Endodermal cell (in vitro differentiated cells): ENCODE measurements around the gene POU5F1. TPM values are rescaled to one million over a fixed set of nuclear protein-coding genes. Genes with fewer than 3 reads are reported as not detected.
"Not testable (repeated sequence)": the region's sequence is repeated elsewhere in the genome, so short reads cannot be mapped to it uniquely, and the experiment has no call there.

Experiments used
- DNase-seq: peaks from one replicate; pipeline ENCODE4 v3.0.0-alpha.2; 2017
- H3K27ac ChIP-seq: 2 replicates; pipeline ENCODE4 v1.5.1; 2013; ENCODE audit warnings: mild to moderate bottlenecking, low read depth, low read length, moderate library complexity
- H3K27me3 ChIP-seq: 2 replicates; pipeline ENCODE4 v1.6.1; 2013; ENCODE audit warnings: mild to moderate bottlenecking, low read length, moderate library complexity; ENCODE audit not compliant: insufficient read depth, control insufficient read depth, poor library complexity, severe bottlenecking
- H3K36me3 ChIP-seq: 2 replicates; pipeline ENCODE4 v1.7.0; 2013; ENCODE audit warnings: mild to moderate bottlenecking, low read length, moderate library complexity; ENCODE audit not compliant: control insufficient read depth, insufficient read depth
- H3K4me1 ChIP-seq: one replicate; pipeline ENCODE4 v1.7.0; 2013; ENCODE audit warnings: low read length; ENCODE audit not compliant: control insufficient read depth, insufficient read depth
- H3K4me3 ChIP-seq: 2 replicates; pipeline ENCODE4 v1.5.1; 2013; ENCODE audit warnings: mild to moderate bottlenecking, low read length, moderate library complexity
- H3K9ac ChIP-seq: 2 replicates; pipeline ENCODE4 v1.6.1; 2013; ENCODE audit warnings: mild to moderate bottlenecking, low read length, moderate library complexity; ENCODE audit not compliant: poor library complexity, severe bottlenecking; ENCODE audit errors: extremely low read depth
- H3K9me3 ChIP-seq: 2 replicates; pipeline ENCODE4 v1.6.1; 2013; ENCODE audit warnings: mild to moderate bottlenecking, low read length, moderate library complexity; ENCODE audit not compliant: control insufficient read depth
- H3K27ac Mint-ChIP-seq: 2 replicates; pipeline ENCODE4 v1.8.0; 2020; ENCODE audit warnings: mixed read lengths
- H3K27me3 Mint-ChIP-seq: 2 replicates; pipeline ENCODE4 v1.8.0; 2021; ENCODE audit warnings: mild to moderate bottlenecking, mixed read lengths; ENCODE audit not compliant: insufficient read depth
- H3K36me3 Mint-ChIP-seq: 2 replicates; pipeline ENCODE4 v1.8.0; 2020; ENCODE audit warnings: low read depth, mixed read lengths
- H3K4me1 Mint-ChIP-seq: 2 replicates; pipeline ENCODE4 v1.8.0; 2020; ENCODE audit warnings: mixed read lengths
- H3K4me3 Mint-ChIP-seq: 2 replicates; pipeline ENCODE4 v1.8.0; 2020; ENCODE audit warnings: mild to moderate bottlenecking, moderate library complexity, mixed read lengths
- H3K9me3 Mint-ChIP-seq: 2 replicates; pipeline ENCODE4 v1.8.0; 2020; ENCODE audit warnings: mild to moderate bottlenecking, mixed read lengths
- WGBS, 2 experiments: methylation state at CpG; one replicate each; pipeline versions ENCODE4 v1.1.5 to v1.1.7; 2013; ENCODE audit warnings: missing lambda C conversion rate in 2 of 2, mixed read lengths in 1 of 2; ENCODE audit not compliant: insufficient coverage in 1 of 2, insufficient read length in 1 of 2; 5-methylcytosine and 5-hydroxymethylcytosine counted together
- total RNA-seq, 2 donors: library from RNA; stranded (reverse); fragmentation: NEBNext Ultra II Directional in 1 of 2; extraction: Animal tissue kit (Norgen Biotek cat#: 25700) in 1 of 2; gene quantifications; 2 replicates in 1 of 2; 3 replicates in 1 of 2; pipeline ENCODE4 v1.2.1, GENCODE V29; 2021
- TF ChIP-seq, protein P1 (sequence below): fragments of 200-600 bp; sonication (generic); conservative IDR thresholded peaks from 2 replicates; pipeline ENCODE4 v1.5.0; 2021; ENCODE audit warnings: antibody characterized with exemption, mild to moderate bottlenecking

Gene POU5F1
- total RNA-seq, 2 donors from 2014 or later, result 106 to 687 TPM

- H3K36me3 ChIP-seq, result no peaks in the 10 kb centered on the region
- no peak overlapping the region for H3K4me3 ChIP-seq
- H3K27me3 ChIP-seq, result no peaks in the 10 kb centered on the region
- peak overlapping the region; percentile 15 for H3K27ac Mint-ChIP-seq
- no peak for DNase-seq
- H3K4me1 Mint-ChIP-seq, result peaks cover 44% of the 10 kb centered on the region
- peak overlapping the region; percentile 67 for H3K4me3 Mint-ChIP-seq
- no peak overlapping the region for H3K9ac ChIP-seq
- no peaks in the 10 kb centered on the region for H3K9me3 Mint-ChIP-seq
- peaks cover 18% of the 10 kb centered on the region for H3K36me3 Mint-ChIP-seq
- no peak overlapping the region for H3K27ac ChIP-seq
- H3K9me3 ChIP-seq, result no peaks in the 10 kb centered on the region
- H3K27me3 Mint-ChIP-seq, result peaks cover 8% of the 10 kb centered on the region
- 38% methylated on average over 3 of the region's 3 CpGs for WGBS, 2 experiments
- TF ChIP-seq, protein P1, sequence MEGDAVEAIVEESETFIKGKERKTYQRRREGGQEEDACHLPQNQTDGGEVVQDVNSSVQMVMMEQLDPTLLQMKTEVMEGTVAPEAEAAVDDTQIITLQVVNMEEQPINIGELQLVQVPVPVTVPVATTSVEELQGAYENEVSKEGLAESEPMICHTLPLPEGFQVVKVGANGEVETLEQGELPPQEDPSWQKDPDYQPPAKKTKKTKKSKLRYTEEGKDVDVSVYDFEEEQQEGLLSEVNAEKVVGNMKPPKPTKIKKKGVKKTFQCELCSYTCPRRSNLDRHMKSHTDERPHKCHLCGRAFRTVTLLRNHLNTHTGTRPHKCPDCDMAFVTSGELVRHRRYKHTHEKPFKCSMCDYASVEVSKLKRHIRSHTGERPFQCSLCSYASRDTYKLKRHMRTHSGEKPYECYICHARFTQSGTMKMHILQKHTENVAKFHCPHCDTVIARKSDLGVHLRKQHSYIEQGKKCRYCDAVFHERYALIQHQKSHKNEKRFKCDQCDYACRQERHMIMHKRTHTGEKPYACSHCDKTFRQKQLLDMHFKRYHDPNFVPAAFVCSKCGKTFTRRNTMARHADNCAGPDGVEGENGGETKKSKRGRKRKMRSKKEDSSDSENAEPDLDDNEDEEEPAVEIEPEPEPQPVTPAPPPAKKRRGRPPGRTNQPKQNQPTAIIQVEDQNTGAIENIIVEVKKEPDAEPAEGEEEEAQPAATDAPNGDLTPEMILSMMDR, result no peak
- peaks cover 19% of the 10 kb centered on the region for H3K4me1 ChIP-seq
Observed at GRCh38 chr6:31168606-31169005, 1.9 kb downstream of the POU5F1 start.

DNA sequence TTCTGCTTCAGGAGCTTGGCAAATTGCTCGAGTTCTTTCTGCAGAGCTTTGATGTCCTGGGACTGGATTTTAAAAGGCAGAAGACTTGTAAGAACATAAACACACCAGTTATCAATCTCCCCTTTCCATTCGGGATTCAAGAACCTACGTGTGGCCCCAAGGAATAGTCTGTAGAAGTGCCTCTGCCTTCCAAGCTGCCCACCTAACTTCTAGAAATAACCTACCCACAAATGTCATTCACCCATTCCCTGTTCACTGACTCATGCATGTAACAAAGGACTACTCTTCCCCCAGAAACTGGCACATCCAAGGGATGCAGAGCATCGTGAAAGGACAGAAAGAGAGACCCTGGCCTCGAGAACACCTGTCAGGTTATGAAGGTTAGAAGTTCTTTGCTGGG is 4.5 kb downstream of the POU5F1 start:
- Histone ChIP-seq H3K4me3 (no peak overlapping the region), H3K9ac (no peak overlapping the region), H3K27me3 (no peaks in the 10 kb centered on the region), H3K36me3 (peaks cover 12% of the 10 kb centered on the region), H3K4me1 (no peaks in the 10 kb centered on the region), H3K27ac (no peak overlapping the region), H3K9me3 (no peaks in the 10 kb centered on the region)
- H3K4me1 Mint-ChIP-seq, result peaks cover 24% of the 10 kb centered on the region
- WGBS, 2 experiments, result 81 to 83% methylated on average over 4 to 5 of the region's 5 CpGs
- peak overlapping the region; percentile 10 for H3K4me3 Mint-ChIP-seq
- TF ChIP-seq, protein P1, result no peak
- peaks cover 6% of the 10 kb centered on the region for H3K27me3 Mint-ChIP-seq
- H3K27ac Mint-ChIP-seq, result peak overlapping the region; percentile 36
- no peak for DNase-seq
- peaks cover 32% of the 10 kb centered on the region for H3K36me3 Mint-ChIP-seq
- no peaks in the 10 kb centered on the region for H3K9me3 Mint-ChIP-seq

GRCh38 chr6:31165064-31165832 is 5.2 kb downstream of the POU5F1 start:
- not testable (repeated sequence) for H3K4me3 ChIP-seq, H3K27ac ChIP-seq, H3K9me3 Mint-ChIP-seq, H3K4me3 Mint-ChIP-seq, H3K9ac ChIP-seq, H3K9me3 ChIP-seq, H3K27me3 Mint-ChIP-seq, H3K27me3 ChIP-seq, H3K27ac Mint-ChIP-seq, H3K4me1 ChIP-seq, DNase-seq
- H3K4me1 Mint-ChIP-seq, result peaks cover 22% of the 10 kb centered on the region
- WGBS, 2 experiments, result 87 to 90% methylated on average over 7 to 17 of the region's 17 CpGs
- H3K36me3 ChIP-seq, result peaks cover 12% of the 10 kb centered on the region
- H3K36me3 Mint-ChIP-seq, result peaks cover 32% of the 10 kb centered on the region

- not testable (repeated sequence) for H3K4me1 ChIP-seq, H3K4me3 ChIP-seq, H3K27me3 ChIP-seq, H3K9me3 ChIP-seq, H3K27me3 Mint-ChIP-seq, H3K27ac Mint-ChIP-seq, H3K9ac ChIP-seq, H3K9me3 Mint-ChIP-seq, H3K4me3 Mint-ChIP-seq, DNase-seq, H3K27ac ChIP-seq
- peaks cover 12% of the 10 kb centered on the region for H3K36me3 ChIP-seq
- H3K36me3 Mint-ChIP-seq, result peaks cover 32% of the 10 kb centered on the region
- WGBS, 2 experiments, result 93 to 100% methylated on average over 1 to 7 of the region's 9 CpGs
- H3K4me1 Mint-ChIP-seq, result peaks cover 22% of the 10 kb centered on the region
Observed at GRCh38 chr6:31164475-31165063, 5.9 kb downstream of the POU5F1 start.
